DND-41 (cell line): ENCODE results near the gene STOML1.

Experiments used
- ATAC-seq: fragments of 200-7000 bp; cut with Tn5 transposase; 3 replicates; pipeline ENCODE4 v1.9.1; 2021; ENCODE audit warnings: low read depth; ENCODE audit not compliant: insufficient read depth
- DNase-seq: peaks from one replicate; pipeline ENCODE4 v3.0.0-alpha.2; 2020
- H2AFZ ChIP-seq: 2 replicates; pipeline ENCODE4 v1.6.0; 2012; ENCODE audit warnings: low read depth, low read length
- H3K27ac ChIP-seq: 2 replicates; pipeline ENCODE4 v1.5.1; 2012; ENCODE audit warnings: low read length, inconsistent platforms
- H3K27me3 ChIP-seq: fragments of 200-600 bp; sonication (generic); 2 replicates; pipeline ENCODE4 v1.6.0; 2012; ENCODE audit warnings: low read length, mild to moderate bottlenecking, inconsistent platforms; ENCODE audit not compliant: insufficient read depth, poor library complexity
- H3K36me3 ChIP-seq: 2 replicates; pipeline ENCODE4 v1.5.1; 2012; ENCODE audit warnings: low read length, inconsistent platforms; ENCODE audit not compliant: insufficient read depth
- H3K4me1 ChIP-seq: 2 replicates; pipeline ENCODE4 v1.5.1; 2012; ENCODE audit warnings: mild to moderate bottlenecking, low read length; ENCODE audit not compliant: insufficient read depth
- H3K4me2 ChIP-seq: 2 replicates; pipeline ENCODE4 v1.6.0; 2012; ENCODE audit warnings: mild to moderate bottlenecking, moderate library complexity, low read length, inconsistent platforms; ENCODE audit not compliant: insufficient read depth
- H3K4me3 ChIP-seq, 2 experiments: fragments of 200-600 bp in 1 of 2; shearing (Covaris generic) in 1 of 2; 2 replicates each; pipeline ENCODE4 v1.5.1; 2012 to 2016; ENCODE audit warnings: inconsistent platforms in 2 of 2, low read length in 2 of 2, mild to moderate bottlenecking in 2 of 2, low read depth in 1 of 2, moderate library complexity in 1 of 2
- H3K79me2 ChIP-seq: 2 replicates; pipeline ENCODE4 v1.6.0; 2012; ENCODE audit warnings: low read length, inconsistent platforms; ENCODE audit not compliant: insufficient read depth
- H3K9ac ChIP-seq: 2 replicates; pipeline ENCODE4 v1.6.0; 2012; ENCODE audit warnings: low read depth, mild to moderate bottlenecking, inconsistent platforms, low read length, moderate library complexity
- H3K9me3 ChIP-seq: 2 replicates; pipeline ENCODE4 v1.5.1; 2012; ENCODE audit warnings: low read length, moderate library complexity, mild to moderate bottlenecking, inconsistent platforms; ENCODE audit not compliant: insufficient read depth, severe bottlenecking
- H4K20me1 ChIP-seq: 2 replicates; pipeline ENCODE4 v1.6.0; 2012; ENCODE audit warnings: low read length; ENCODE audit not compliant: insufficient read depth
- EZH2 ChIP-seq: IDR thresholded peaks from 3 replicates; pipeline ENCODE4 v1.6.1; 2012; ENCODE audit warnings: borderline replicate concordance, low read depth, mild to moderate bottlenecking, moderate library complexity, low read length, inconsistent platforms; ENCODE audit not compliant: severe bottlenecking
- TF ChIP-seq, protein P1 (sequence below): IDR thresholded peaks from 2 replicates; pipeline ENCODE4 v1.5.1; 2012; ENCODE audit warnings: borderline replicate concordance, low read length, moderate library complexity, mild to moderate bottlenecking; ENCODE audit not compliant: poor library complexity, severe bottlenecking; ENCODE audit errors: extremely low read depth

STOML1 gene

DNA sequence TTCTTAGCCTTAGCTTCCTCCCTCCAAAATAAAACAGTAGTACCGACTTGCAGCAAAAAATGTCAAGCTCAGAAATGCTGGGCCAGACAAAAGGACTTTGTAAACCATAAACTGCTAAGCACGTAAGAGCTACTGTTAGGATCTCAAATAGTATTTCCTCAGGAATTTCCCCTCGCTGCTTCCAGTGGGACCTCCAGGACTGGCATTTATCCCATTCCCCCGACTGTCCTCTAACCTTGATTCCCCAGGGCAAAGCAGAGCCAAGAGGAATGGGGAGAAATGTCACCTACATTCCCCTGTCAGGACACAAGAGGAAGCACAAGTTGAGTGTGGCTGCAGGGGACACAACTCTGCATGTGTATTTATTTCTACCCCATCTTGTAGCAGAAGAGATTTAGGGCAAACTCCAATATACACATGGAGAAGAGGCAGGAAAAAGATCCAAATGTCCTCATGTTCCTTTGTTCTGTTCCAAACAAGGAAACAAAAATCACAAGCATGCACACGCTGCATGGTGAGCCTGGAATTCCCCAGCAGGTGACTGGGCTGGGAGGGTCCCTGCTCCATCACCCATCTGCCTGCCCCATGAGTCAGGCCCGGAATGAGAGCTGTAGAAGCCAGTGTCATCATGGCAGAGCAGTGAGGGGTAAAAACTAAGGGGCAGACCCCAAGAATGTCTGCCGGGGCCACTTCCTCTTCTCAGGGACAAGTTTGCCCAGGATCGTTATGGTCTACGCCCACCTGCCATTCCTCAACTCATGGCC, 4.2 kb downstream of the STOML1 start:
- H3K4me3 ChIP-seq: no peak overlapping the region
- no peaks in the 10 kb centered on the region for H3K27me3 ChIP-seq
- H3K36me3 ChIP-seq: peaks cover 9% of the 10 kb centered on the region
- H3K79me2 ChIP-seq: peaks cover 9% of the 10 kb centered on the region
- no peak overlapping the region for H2AFZ ChIP-seq
- H3K9ac ChIP-seq: no peak overlapping the region
- ATAC-seq: no peak
- no peak overlapping the region for H3K27ac ChIP-seq
- DNase-seq: no peak
- H3K4me1 ChIP-seq: peaks cover 31% of the 10 kb centered on the region
- H3K9me3 ChIP-seq: no peaks in the 10 kb centered on the region
- H3K4me2 ChIP-seq: no peak overlapping the region
- H4K20me1 ChIP-seq: no peaks in the 10 kb centered on the region
- TF ChIP-seq, protein P1, sequence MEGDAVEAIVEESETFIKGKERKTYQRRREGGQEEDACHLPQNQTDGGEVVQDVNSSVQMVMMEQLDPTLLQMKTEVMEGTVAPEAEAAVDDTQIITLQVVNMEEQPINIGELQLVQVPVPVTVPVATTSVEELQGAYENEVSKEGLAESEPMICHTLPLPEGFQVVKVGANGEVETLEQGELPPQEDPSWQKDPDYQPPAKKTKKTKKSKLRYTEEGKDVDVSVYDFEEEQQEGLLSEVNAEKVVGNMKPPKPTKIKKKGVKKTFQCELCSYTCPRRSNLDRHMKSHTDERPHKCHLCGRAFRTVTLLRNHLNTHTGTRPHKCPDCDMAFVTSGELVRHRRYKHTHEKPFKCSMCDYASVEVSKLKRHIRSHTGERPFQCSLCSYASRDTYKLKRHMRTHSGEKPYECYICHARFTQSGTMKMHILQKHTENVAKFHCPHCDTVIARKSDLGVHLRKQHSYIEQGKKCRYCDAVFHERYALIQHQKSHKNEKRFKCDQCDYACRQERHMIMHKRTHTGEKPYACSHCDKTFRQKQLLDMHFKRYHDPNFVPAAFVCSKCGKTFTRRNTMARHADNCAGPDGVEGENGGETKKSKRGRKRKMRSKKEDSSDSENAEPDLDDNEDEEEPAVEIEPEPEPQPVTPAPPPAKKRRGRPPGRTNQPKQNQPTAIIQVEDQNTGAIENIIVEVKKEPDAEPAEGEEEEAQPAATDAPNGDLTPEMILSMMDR: no peak
- no peak for TF ChIP-seq EZH2

DNA sequence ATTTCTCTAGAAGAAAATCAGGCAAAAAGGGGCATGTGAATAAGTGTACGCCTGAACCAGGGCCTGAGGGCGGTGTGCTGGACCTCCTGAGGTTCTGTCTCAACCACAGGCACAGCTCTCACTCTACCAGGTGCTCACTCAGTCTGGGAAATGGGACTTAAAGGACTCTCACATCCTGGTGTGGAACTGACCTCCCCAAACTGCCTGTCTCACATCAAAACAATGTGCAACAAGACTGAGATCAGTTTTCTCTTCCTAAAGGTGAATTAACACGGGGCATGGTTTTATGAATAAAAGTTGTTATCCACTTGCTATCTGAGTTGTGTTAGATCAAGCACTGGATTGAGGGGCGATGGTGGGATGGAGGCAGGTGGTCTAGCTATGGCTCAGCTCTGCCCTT, 4.8 kb downstream of the STOML1 start:
- no peak overlapping the region for H3K27ac ChIP-seq

GRCh38 chr15:73986776-73987056, 5.4 kb downstream of the STOML1 start:
- H3K36me3 ChIP-seq: peaks cover 9% of the 10 kb centered on the region
- peaks cover 25% of the 10 kb centered on the region for H3K4me1 ChIP-seq
- H4K20me1 ChIP-seq: no peaks in the 10 kb centered on the region
- no peak for DNase-seq
- H2AFZ ChIP-seq: no peak overlapping the region
- H3K9me3 ChIP-seq: no peaks in the 10 kb centered on the region
- H3K4me2 ChIP-seq: no peak overlapping the region
- TF ChIP-seq, protein P1: peak; percentile 7
- no peak for TF ChIP-seq EZH2
- peaks cover 8% of the 10 kb centered on the region for H3K79me2 ChIP-seq
- H3K27ac ChIP-seq: no peak overlapping the region
- H3K4me3 ChIP-seq: no peak overlapping the region
- no peak for ATAC-seq
- H3K9ac ChIP-seq: no peak overlapping the region
- no peaks in the 10 kb centered on the region for H3K27me3 ChIP-seq

More for the DNA sequence above, 4.8 kb downstream of the STOML1 start:
- Histone ChIP-seq H3K9ac (no peak overlapping the region), H3K79me2 (peaks cover 9% of the 10 kb centered on the region), H3K4me3 (no peak overlapping the region), H4K20me1 (no peaks in the 10 kb centered on the region), H2AFZ (no peak overlapping the region), H3K36me3 (peaks cover 9% of the 10 kb centered on the region), H3K4me2 (no peak overlapping the region), H3K9me3 (no peaks in the 10 kb centered on the region), H3K27me3 (no peaks in the 10 kb centered on the region), H3K4me1 (peaks cover 25% of the 10 kb centered on the region)
- ATAC-seq: no peak
- TF ChIP-seq, protein P1: no peak
- TF ChIP-seq EZH2: no peak
- DNase-seq: no peak
